IPS DF 6.9 (cell line): Measurements from ENCODE around the gene PICK1.

Experiments
- DNase-seq: peaks from one replicate; pipeline ENCODE4 v3.0.0-alpha.2; 2013; ENCODE audit warnings: low read depth, low spot score
- H3K27ac ChIP-seq: one replicate; pipeline ENCODE4 v1.5.1; 2013; ENCODE audit warnings: low read length, control low read depth
- H3K27me3 ChIP-seq: 2 replicates; pipeline ENCODE4 v1.6.1; 2013; ENCODE audit warnings: mild to moderate bottlenecking, low read length; ENCODE audit not compliant: control insufficient read depth, insufficient read depth
- H3K36me3 ChIP-seq: 2 replicates; pipeline ENCODE4 v1.6.1; 2013; ENCODE audit warnings: low read length; ENCODE audit not compliant: control insufficient read depth, insufficient read depth
- H3K4me1 ChIP-seq: 2 replicates; pipeline ENCODE4 v1.6.1; 2013; ENCODE audit warnings: low read length; ENCODE audit not compliant: control insufficient read depth, insufficient read depth
- H3K4me3 ChIP-seq: 2 replicates; pipeline ENCODE4 v1.5.1; 2013; ENCODE audit warnings: mild to moderate bottlenecking, low read length
- H3K9me3 ChIP-seq: 2 replicates; pipeline ENCODE4 v1.6.1; 2013; ENCODE audit warnings: low read length, inconsistent platforms; ENCODE audit not compliant: control insufficient read depth, insufficient read depth
- WGBS: extraction: QIAGEN DNeasy Blood & Tissue Kit; methylation state at CpG from one replicate; pipeline ENCODE4 v1.1.7; 2013; ENCODE audit warnings: mixed read lengths, missing lambda C conversion rate; ENCODE audit not compliant: insufficient read length, insufficient coverage; 5-methylcytosine and 5-hydroxymethylcytosine counted together

The PICK1 gene

DNA sequence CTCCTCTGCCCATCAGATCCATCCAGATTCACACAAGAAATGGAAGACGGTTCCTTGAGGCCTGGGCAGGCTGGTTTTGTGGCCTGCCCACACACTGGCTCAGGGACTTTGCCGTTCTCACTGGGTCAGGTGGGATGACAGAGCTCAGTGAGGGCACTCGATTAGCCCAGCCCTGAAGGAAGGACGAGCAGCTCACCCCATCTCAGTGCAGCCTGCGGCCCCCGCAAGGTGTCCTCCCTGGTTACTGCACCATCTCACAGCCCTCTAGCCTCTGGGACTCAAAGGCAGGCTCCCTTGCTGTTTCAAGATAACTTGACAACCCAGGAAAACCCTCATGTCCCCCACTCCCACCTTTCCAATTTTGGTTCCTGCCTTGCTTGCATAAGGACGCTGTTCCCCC is 22.6 kb downstream of the PICK1 start:
- Histone ChIP-seq H3K36me3 (peaks cover 5% of the 10 kb centered on the region), H3K4me3 (no peak overlapping the region), H3K4me1 (peaks cover 5% of the 10 kb centered on the region; the same call in 1 of the 2 replicates), H3K9me3 (no peaks in the 10 kb centered on the region), H3K27me3 (peaks cover 5% of the 10 kb centered on the region; the same call in 1 of the 2 replicates), H3K27ac (no peak overlapping the region)
- WGBS, result no CpG with 5 or more reads among the region's 7 CpGs
- no peak for DNase-seq

DNA sequence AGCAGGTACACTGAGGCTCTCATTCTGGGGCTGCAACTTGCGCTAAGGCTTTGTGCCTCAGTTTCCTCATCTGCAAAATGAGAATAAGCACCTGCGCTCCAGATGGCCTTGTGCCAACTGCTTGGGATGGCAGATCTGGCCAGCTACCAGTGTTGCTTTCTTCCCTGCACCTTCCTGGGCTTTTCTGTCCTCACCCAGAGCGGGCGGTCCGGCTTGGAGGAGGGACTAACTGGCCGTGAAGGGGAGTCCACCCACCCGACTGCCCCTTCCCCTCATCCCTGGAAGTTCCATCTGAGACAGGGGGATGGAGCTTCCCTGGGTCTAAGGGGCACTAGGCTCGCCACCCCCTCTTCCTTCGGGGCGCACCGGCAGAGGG is 23.3 kb downstream of the PICK1 start:
- Histone ChIP-seq H3K4me3 (peak overlapping the region; percentile 13; the same call in 1 of the 2 replicates), H3K36me3 (no peaks in the 10 kb centered on the region), H3K27me3 (peaks cover 5% of the 10 kb centered on the region; the same call in 1 of the 2 replicates), H3K4me1 (peaks cover 5% of the 10 kb centered on the region; the same call in 1 of the 2 replicates), H3K9me3 (no peaks in the 10 kb centered on the region), H3K27ac (no peak overlapping the region)
- no CpG with 5 or more reads among the region's 11 CpGs for WGBS
- DNase-seq, result no peak

DNA sequence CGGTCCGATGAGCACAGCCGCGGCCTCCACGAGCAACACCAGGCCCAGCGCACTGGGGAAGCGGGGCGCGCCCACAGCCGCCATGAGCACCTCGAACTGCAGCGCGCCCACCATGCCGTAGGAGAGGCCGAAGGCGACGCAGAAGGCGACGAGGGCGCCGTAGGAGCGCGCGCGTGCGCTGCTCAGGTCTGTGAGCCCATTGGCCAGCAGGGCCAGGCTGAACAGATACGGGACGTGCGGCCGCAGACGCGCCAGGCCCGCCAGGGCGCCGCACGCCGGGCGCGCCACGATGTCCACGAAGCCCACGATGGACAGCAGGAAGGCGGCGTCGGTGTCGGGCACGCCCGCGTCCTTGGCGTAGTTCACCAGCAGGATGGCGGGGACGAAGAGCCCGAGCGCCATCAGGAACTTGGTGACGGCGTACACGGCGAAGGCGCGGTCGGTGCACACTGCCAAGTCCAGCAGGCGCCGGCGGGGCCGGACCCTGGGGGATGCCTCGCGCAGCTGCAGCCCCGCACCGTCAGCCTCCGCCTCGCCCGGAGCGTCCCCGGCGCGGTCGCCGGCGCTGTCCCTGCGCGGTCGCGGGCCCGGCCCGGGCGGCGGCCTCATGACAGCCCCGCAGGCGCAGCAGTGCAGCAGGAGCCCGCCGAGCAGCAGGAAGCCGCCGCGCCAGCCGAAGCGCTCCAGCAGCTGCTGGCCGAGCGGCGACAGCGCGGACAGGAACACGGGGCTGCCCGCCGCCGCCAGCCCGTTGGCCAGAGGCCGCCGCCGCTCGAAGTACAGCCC is 23.8 kb downstream of the PICK1 start:
- no peak for DNase-seq
- peak overlapping the region; percentile 13; the same call in 1 of the 2 replicates for H3K4me3 ChIP-seq
- WGBS, result no CpG with 5 or more reads among the region's 110 CpGs

DNA sequence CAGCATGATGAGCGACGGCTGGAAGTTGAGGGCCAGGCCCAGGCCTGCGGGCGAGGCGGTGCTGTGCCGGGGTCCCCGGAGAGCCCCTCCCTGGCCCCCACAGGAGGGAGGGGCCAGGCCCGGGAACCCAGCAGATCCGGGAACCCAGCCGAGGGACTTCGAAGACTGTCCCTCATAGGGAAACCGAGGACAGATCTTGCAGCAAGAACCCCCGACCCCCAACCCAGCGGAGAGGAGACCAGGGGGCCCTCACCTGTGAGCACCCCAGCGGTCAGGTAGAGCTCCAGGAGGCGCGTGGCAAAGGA is 24.4 kb downstream of the PICK1 start:
- no peaks in the 10 kb centered on the region for H3K36me3 ChIP-seq
- peaks cover 5% of the 10 kb centered on the region; the same call in 1 of the 2 replicates for H3K27me3 ChIP-seq
- H3K27ac ChIP-seq, result no peak overlapping the region
- no CpG with 5 or more reads among the region's 17 CpGs for WGBS
- H3K4me3 ChIP-seq, result no peak overlapping the region; the same call in 1 of the 2 replicates
- H3K4me1 ChIP-seq, result peaks cover 5% of the 10 kb centered on the region; the same call in 1 of the 2 replicates
- H3K9me3 ChIP-seq, result no peaks in the 10 kb centered on the region
- no peak for DNase-seq

More for the DNA sequence above, 23.8 kb downstream of the PICK1 start:
- no peaks in the 10 kb centered on the region for H3K36me3 ChIP-seq
- peaks cover 5% of the 10 kb centered on the region; the same call in 1 of the 2 replicates for H3K27me3 ChIP-seq
- no peaks in the 10 kb centered on the region for H3K9me3 ChIP-seq
- H3K4me1 ChIP-seq, result peaks cover 5% of the 10 kb centered on the region; the same call in 1 of the 2 replicates
- H3K27ac ChIP-seq, result no peak overlapping the region

DNA sequence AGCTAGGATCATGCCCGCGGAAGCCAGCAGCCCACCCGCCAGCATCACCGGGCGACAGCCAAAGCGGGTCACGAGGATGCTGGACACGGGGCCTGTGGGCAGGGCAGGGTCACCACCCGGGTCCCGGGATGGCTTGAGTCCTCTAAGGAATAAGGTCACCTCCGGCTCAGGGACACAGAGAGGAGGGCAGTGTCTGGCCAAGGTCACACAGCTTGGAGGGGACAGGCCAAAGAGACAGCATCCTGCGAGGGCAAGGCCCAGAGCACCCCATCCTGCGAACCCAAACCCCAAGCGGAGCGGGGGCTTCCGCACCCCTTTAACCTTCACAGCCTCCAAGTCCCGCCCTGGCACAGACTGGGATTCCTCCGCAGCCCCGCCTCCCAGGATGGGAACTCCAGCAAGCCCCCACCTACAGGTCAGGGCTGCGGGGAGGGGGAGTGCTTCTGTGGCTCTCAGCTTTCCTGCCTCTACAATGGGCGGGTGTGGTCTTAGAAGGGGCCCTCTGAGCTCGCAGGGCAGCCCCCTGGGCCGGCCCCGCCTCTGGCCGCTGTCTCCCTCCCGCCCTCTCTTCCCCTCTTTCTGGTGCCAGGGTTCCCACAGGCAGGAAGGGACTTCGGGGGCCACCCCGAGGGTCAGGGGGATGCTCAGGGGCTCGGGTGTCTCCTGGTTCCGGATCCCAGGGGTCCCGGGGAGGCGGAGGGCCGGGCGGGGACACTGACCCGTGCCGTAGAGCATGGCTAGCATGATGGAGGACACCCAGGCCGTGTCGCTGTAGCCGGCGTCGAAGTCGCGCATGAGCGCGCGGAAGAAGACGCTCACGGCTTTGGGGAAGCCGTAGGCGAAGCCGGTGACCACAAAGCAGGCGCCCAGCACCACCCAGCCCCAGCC is 25.0 kb downstream of the PICK1 start:
- DNase-seq, result no peak
- H3K4me3 ChIP-seq, result no peak overlapping the region
- H3K36me3 ChIP-seq, result no peaks in the 10 kb centered on the region
- H3K27ac ChIP-seq, result no peak overlapping the region
- WGBS, result no CpG with 5 or more reads among the region's 52 CpGs
- H3K27me3 ChIP-seq, result peaks cover 5% of the 10 kb centered on the region; the same call in 1 of the 2 replicates
- H3K9me3 ChIP-seq, result no peaks in the 10 kb centered on the region
- peaks cover 5% of the 10 kb centered on the region; the same call in 1 of the 2 replicates for H3K4me1 ChIP-seq

DNA sequence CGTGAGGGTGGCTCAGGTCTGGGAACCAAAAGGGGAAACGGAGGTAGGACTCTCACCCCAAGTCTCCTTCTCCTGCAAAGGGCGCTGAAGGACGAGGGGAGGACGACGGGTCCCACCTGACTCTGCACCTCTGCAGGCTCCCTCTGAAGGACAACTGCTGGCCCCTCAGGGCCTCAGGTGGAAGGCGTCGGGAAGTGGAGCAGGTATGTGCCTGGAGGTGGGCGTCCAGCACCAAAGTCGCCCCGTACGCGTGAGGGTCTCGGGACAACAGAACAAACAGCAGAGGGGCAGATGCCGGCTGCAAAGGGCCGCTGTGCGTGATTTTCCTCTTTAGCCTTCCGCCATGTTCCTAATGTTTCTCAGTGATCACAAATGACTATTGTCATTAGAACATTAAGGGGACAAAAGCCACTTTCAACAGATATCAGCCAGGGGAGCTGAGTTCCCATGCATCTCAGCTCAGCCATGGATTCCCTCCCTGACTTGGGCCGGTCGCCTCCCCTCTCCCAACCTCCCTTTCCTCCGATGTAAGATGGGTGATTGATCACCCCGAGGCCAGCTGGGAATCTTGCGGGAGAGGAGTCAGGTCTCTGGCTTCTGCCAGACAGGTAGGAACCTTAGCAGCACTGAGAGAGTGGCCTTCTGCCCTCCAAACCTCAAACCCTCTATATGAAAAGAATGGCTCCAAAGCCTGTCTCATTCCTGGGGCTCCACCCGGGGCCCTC is 25.9 kb downstream of the PICK1 start:
- peaks cover 5% of the 10 kb centered on the region; the same call in 1 of the 2 replicates for H3K27me3 ChIP-seq
- DNase-seq, result no peak
- H3K4me3 ChIP-seq, result no peak overlapping the region
- H3K4me1 ChIP-seq, result peaks cover 5% of the 10 kb centered on the region; the same call in 1 of the 2 replicates
- no peaks in the 10 kb centered on the region for H3K9me3 ChIP-seq
- H3K36me3 ChIP-seq, result no peaks in the 10 kb centered on the region
- H3K27ac ChIP-seq, result no peak overlapping the region
- no CpG with 5 or more reads among the region's 24 CpGs for WGBS

DNA sequence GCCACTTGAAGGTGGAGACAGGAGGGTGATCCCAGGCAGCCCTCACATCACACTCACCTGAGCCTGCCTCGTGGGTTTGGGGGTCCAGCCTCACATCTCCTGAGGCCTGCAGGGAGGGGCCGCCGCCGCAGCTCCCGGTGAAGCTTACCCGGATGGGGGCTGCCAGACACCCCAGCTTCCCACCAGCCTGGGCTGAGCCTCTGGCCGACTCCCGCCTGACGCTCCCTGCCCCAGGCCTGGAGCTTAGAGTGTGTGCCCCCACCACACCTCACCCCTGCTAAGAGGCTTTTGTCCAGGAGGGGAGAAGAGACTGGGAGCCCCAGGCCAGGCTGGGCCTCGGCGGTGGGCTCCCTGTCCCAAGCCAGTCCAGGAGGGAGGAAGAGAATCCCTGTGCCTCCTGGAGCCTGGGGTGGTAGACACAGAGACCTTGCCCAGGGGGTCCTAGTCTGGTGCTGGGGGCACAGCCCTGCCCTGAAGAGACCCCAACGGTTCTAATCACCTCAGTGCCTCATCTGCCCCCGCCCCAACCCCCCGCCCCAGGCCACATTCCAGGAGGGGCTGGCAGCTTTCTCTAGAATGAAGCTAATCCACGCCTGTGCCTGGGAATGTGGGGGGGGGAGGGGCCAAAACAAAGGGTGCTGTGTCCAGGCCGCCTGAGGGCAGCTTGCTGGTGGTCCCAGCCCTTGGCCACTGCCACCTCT is 26.9 kb downstream of the PICK1 start, which contains the start of gene SLC16A8:
TSS of gene SLC16A8 (minus strand) at position 254 of the 701 bp plus-strand sequence. CDS start 1,311 bp downstream, outside the sequence.
- no peak for DNase-seq
- no peaks in the 10 kb centered on the region for H3K9me3 ChIP-seq
- H3K4me1 ChIP-seq, result peaks cover 5% of the 10 kb centered on the region; the same call in 1 of the 2 replicates
- H3K27ac ChIP-seq, result no peak within 1 kb of the TSS
- H3K4me3 ChIP-seq, result no peak within 1 kb of the TSS
- H3K27me3 ChIP-seq, result peaks cover 5% of the 10 kb centered on the region; the same call in 1 of the 2 replicates
- no CpG with 5 or more reads among the region's 16 CpGs for WGBS
- no peaks in the 10 kb centered on the region for H3K36me3 ChIP-seq

DNA sequence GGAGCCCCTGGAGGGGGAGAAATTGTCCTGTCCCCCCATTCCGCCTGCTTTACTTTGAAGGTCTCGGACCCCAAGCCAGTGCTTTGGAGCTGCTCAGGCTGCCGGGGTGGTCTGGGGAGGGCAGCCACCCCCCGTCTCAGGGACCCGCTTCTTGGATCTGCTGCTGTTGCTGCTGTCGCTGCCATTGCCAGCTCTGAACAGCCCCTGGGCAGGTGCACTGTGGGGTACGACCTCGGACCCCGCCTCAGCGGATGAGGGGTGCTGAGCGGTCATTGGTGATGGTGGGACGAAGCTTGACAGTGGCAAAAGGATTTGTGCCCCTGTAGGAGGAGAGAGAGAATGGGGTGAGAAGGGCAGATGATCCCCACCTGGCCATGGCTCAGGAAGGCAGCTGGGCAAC is 27.9 kb downstream of the PICK1 start:
- Histone ChIP-seq H3K9me3 (no peaks in the 10 kb centered on the region), H3K27me3 (peaks cover 5% of the 10 kb centered on the region; the same call in 1 of the 2 replicates), H3K4me1 (peaks cover 5% of the 10 kb centered on the region; the same call in 1 of the 2 replicates), H3K27ac (no peak overlapping the region), H3K4me3 (no peak overlapping the region), H3K36me3 (no peaks in the 10 kb centered on the region)
- WGBS, result no CpG with 5 or more reads among the region's 12 CpGs
- DNase-seq, result no peak

DNA sequence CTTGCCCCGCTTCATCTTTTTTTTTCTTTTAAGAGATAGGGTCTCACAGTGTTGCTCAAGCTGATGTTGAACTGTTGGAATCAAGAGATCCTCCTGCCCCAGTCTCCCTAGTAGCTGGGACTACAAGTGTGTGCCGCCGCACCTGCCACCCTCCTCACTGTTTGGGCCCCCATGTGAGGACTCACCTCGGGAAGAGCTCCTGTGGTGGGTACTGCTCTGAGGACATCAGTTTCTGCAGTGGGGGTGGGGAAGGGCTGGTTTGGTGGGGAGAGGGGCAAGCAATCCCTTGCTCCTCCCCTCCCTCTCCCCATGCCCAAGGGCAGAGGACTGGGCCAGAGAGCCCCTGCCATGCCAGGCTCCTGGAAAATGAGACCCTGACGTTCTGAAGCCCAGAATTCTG is 28.3 kb downstream of the PICK1 start:
- peaks cover 5% of the 10 kb centered on the region; the same call in 1 of the 2 replicates for H3K27me3 ChIP-seq
- no peak for DNase-seq
- H3K36me3 ChIP-seq, result no peaks in the 10 kb centered on the region
- no peaks in the 10 kb centered on the region for H3K9me3 ChIP-seq
- no CpG with 5 or more reads among the region's 5 CpGs for WGBS
- no peak overlapping the region for H3K27ac ChIP-seq
- H3K4me1 ChIP-seq, result peaks cover 5% of the 10 kb centered on the region; the same call in 1 of the 2 replicates
- H3K4me3 ChIP-seq, result no peak overlapping the region
